H9 (cell line): Measurements from ENCODE around the gene TRAPPC4. TPM values are rescaled to one million over a fixed set of nuclear protein-coding genes. Genes with fewer than 3 reads are reported as not detected.

Source experiments
- DNase-seq: peaks from one replicate; pipeline ENCODE4 v3.0.0-alpha.2; 2017
- H2AFZ ChIP-seq: one replicate; pipeline ENCODE4 v1.6.1; 2013; ENCODE audit warnings: mild to moderate bottlenecking, low read length, control low read depth, moderate library complexity
- H2AK5ac ChIP-seq: 2 replicates; pipeline ENCODE4 v1.6.1; 2013; ENCODE audit warnings: low read length, control low read depth, mixed read lengths; ENCODE audit not compliant: insufficient read length
- H2BK120ac ChIP-seq: one replicate; pipeline ENCODE4 v1.6.1; 2013; ENCODE audit warnings: low read depth, mild to moderate bottlenecking, low read length, control low read depth, inconsistent platforms; ENCODE audit not compliant: poor library complexity, severe bottlenecking
- H2BK12ac ChIP-seq: 2 replicates; pipeline ENCODE4 v1.6.1; 2013; ENCODE audit warnings: low read length, control low read depth, mixed read lengths, low read depth; ENCODE audit not compliant: insufficient read length
- H2BK15ac ChIP-seq: 2 replicates; pipeline ENCODE4 v1.6.1; 2013; ENCODE audit warnings: low read depth, low read length, control low read depth
- H2BK20ac ChIP-seq: one replicate; pipeline ENCODE4 v1.6.1; 2013; ENCODE audit warnings: low read depth, mild to moderate bottlenecking, low read length, control low read depth, inconsistent platforms; ENCODE audit not compliant: poor library complexity, severe bottlenecking
- H2BK5ac ChIP-seq: 2 replicates; pipeline ENCODE4 v1.6.1; 2013; ENCODE audit warnings: low read length, control low read depth, mixed read lengths; ENCODE audit not compliant: insufficient read length
- H3K14ac ChIP-seq: 2 replicates; pipeline ENCODE4 v1.6.1; 2013; ENCODE audit warnings: low read length, control low read depth; ENCODE audit not compliant: insufficient read depth
- H3K18ac ChIP-seq: 2 replicates; pipeline ENCODE4 v1.6.1; 2013; ENCODE audit warnings: low read depth, mild to moderate bottlenecking, mixed read lengths, low read length, control low read depth; ENCODE audit not compliant: insufficient read length
- H3K23ac ChIP-seq: 2 replicates; pipeline ENCODE4 v1.6.1; 2013; ENCODE audit warnings: low read length, control low read depth, mixed read lengths, low read depth; ENCODE audit not compliant: insufficient read length
- H3K23me2 ChIP-seq: 2 replicates; pipeline ENCODE4 v1.6.1; 2013; ENCODE audit warnings: low read depth, mild to moderate bottlenecking, mixed read lengths, low read length, control low read depth; ENCODE audit not compliant: insufficient read length, poor library complexity, severe bottlenecking
- H3K27ac ChIP-seq: 2 replicates; pipeline ENCODE4 v1.5.1; 2013; ENCODE audit warnings: low read length, control low read depth, mixed read lengths, low read depth; ENCODE audit not compliant: insufficient read length
- H3K27me3 ChIP-seq: 2 replicates; pipeline ENCODE4 v1.6.1; 2013; ENCODE audit warnings: low read length, control low read depth, inconsistent platforms; ENCODE audit not compliant: insufficient read depth
- H3K4ac ChIP-seq: 2 replicates; pipeline ENCODE4 v1.6.1; 2013; ENCODE audit warnings: low read depth, mild to moderate bottlenecking, control low read depth, inconsistent platforms, low read length, moderate library complexity
- H3K4me1 ChIP-seq: 2 replicates; pipeline ENCODE4 v1.6.1; 2013; ENCODE audit warnings: low read length, control low read depth, inconsistent platforms; ENCODE audit not compliant: insufficient read depth
- H3K4me2 ChIP-seq: 2 replicates; pipeline ENCODE4 v1.6.1; 2013; ENCODE audit warnings: low read length, control low read depth, mixed read lengths; ENCODE audit not compliant: insufficient read length, insufficient read depth
- H3K56ac ChIP-seq: 2 replicates; pipeline ENCODE4 v1.6.1; 2013; ENCODE audit warnings: low read depth, mild to moderate bottlenecking, mixed read lengths, low read length, control low read depth; ENCODE audit not compliant: insufficient read length
- H3K79me1 ChIP-seq: 2 replicates; pipeline ENCODE4 v1.6.1; 2013; ENCODE audit warnings: low read depth, mild to moderate bottlenecking, moderate library complexity, low read length, control low read depth, inconsistent platforms; ENCODE audit not compliant: insufficient read depth, poor library complexity, severe bottlenecking
- H3K79me2 ChIP-seq: 2 replicates; pipeline ENCODE4 v1.6.1; 2013; ENCODE audit warnings: low read length, control low read depth, inconsistent platforms; ENCODE audit not compliant: insufficient read depth
- H3K9ac ChIP-seq: 2 replicates; pipeline ENCODE4 v1.6.1; 2013; ENCODE audit warnings: low read length, control low read depth, mixed read lengths; ENCODE audit not compliant: insufficient read length; ENCODE audit errors: extremely low read depth
- H3K9me3 ChIP-seq: one replicate; pipeline ENCODE4 v1.6.1; 2013; ENCODE audit warnings: low read depth, low read length, inconsistent platforms; ENCODE audit not compliant: control insufficient read depth
- H3T11ph ChIP-seq: one replicate; pipeline ENCODE4 v1.6.1; 2013; ENCODE audit warnings: mild to moderate bottlenecking, low read length, control low read depth, inconsistent platforms
- H4K20me1 ChIP-seq: one replicate; pipeline ENCODE4 v1.6.1; 2013; ENCODE audit not compliant: control insufficient read depth, insufficient read length, insufficient read depth
- H4K5ac ChIP-seq: 2 replicates; pipeline ENCODE4 v1.6.1; 2013; ENCODE audit warnings: low read depth, mild to moderate bottlenecking, mixed read lengths, low read length, control low read depth; ENCODE audit not compliant: insufficient read length
- H4K8ac ChIP-seq: replicated peaks from 2 replicates; pipeline ENCODE4 v1.6.1; 2013; ENCODE audit warnings: low read length, control low read depth, mixed read lengths, low read depth; ENCODE audit not compliant: insufficient read length
- H4K91ac ChIP-seq: 2 replicates; pipeline ENCODE4 v1.6.1; 2013; ENCODE audit warnings: low read depth, mild to moderate bottlenecking, moderate library complexity, mixed read lengths, low read length, control low read depth; ENCODE audit not compliant: insufficient read length
- H3K27ac Mint-ChIP-seq, 3 experiments: 2 replicates in 2 of 3; 3 replicates in 1 of 3; pipeline ENCODE4 v1.8.0; 2020 to 2021; ENCODE audit warnings: mixed read lengths in 3 of 3, mild to moderate bottlenecking in 1 of 3, moderate library complexity in 1 of 3
- H3K27me3 Mint-ChIP-seq: 2 replicates; pipeline ENCODE4 v1.8.0; 2021; ENCODE audit warnings: low read depth, mild to moderate bottlenecking, moderate library complexity, mixed read lengths
- H3K36me3 Mint-ChIP-seq, 3 experiments: 2 replicates in 2 of 3; 3 replicates in 1 of 3; pipeline ENCODE4 v1.8.0; 2020 to 2021; ENCODE audit warnings: low read depth in 3 of 3, mixed read lengths in 3 of 3; ENCODE audit not compliant: insufficient read depth in 1 of 3
- H3K4me1 Mint-ChIP-seq, 2 experiments: 2 replicates each; pipeline ENCODE4 v1.8.0; 2020; ENCODE audit warnings: mixed read lengths in 2 of 2
- H3K4me3 Mint-ChIP-seq, 2 experiments: 2 replicates in 1 of 2; 3 replicates in 1 of 2; pipeline ENCODE4 v1.8.0; 2020 to 2021; ENCODE audit warnings: mild to moderate bottlenecking in 2 of 2, mixed read lengths in 2 of 2, moderate library complexity in 1 of 2
- H3K9me3 Mint-ChIP-seq, 2 experiments: 2 replicates in 1 of 2; 3 replicates in 1 of 2; pipeline ENCODE4 v1.8.0; 2020; ENCODE audit warnings: mild to moderate bottlenecking in 2 of 2, mixed read lengths in 2 of 2, moderate library complexity in 1 of 2
- WGBS: extraction: QIAGEN DNeasy Blood & Tissue Kit; methylation state at CpG from one replicate; pipeline ENCODE4 v1.1.7; 2013; ENCODE audit warnings: missing lambda C conversion rate, low lambda C conversion rate, mixed read lengths; ENCODE audit not compliant: insufficient read length; ENCODE audit errors: extremely low coverage; 5-methylcytosine and 5-hydroxymethylcytosine counted together
- total RNA-seq: library from RNA; stranded (reverse); gene quantifications from 2 replicates; pipeline ENCODE4 v1.2.1, GENCODE V29; 2021
- TF ChIP-seq, protein P1 (sequence below): fragments of 200-600 bp; sonication (generic); conservative IDR thresholded peaks from 3 replicates; pipeline ENCODE4 v1.8.0; 2021; ENCODE audit warnings: antibody characterized with exemption, mild to moderate bottlenecking

The TRAPPC4 gene
- total RNA-seq, 1 experiment from 2014 or later = 82.8 TPM

- Mint-ChIP-seq H3K9me3 (no peaks in the 10 kb centered on the region), H3K4me1 (peaks cover 22 to 24% of the 10 kb centered on the region in 2 experiments), H3K4me3 (peak overlapping the region; percentile 79 to 83), H3K36me3 (peaks cover 24 to 48% (median 46%) of the 10 kb centered on the region in 3 experiments), H3K27ac (peak overlapping the region in 2 of 3 experiments; percentile 32 to 59; a peak in 5 of 7 replicates), H3K27me3 (no peaks in the 10 kb centered on the region; the same call in 1 of the 2 replicates)
- H2BK12ac ChIP-seq = no peak overlapping the region
- no peak overlapping the region for H2BK20ac ChIP-seq
- H3K23ac ChIP-seq = no peak overlapping the region
- no peaks in the 10 kb centered on the region for H3K79me2 ChIP-seq
- TF ChIP-seq, protein P1, sequence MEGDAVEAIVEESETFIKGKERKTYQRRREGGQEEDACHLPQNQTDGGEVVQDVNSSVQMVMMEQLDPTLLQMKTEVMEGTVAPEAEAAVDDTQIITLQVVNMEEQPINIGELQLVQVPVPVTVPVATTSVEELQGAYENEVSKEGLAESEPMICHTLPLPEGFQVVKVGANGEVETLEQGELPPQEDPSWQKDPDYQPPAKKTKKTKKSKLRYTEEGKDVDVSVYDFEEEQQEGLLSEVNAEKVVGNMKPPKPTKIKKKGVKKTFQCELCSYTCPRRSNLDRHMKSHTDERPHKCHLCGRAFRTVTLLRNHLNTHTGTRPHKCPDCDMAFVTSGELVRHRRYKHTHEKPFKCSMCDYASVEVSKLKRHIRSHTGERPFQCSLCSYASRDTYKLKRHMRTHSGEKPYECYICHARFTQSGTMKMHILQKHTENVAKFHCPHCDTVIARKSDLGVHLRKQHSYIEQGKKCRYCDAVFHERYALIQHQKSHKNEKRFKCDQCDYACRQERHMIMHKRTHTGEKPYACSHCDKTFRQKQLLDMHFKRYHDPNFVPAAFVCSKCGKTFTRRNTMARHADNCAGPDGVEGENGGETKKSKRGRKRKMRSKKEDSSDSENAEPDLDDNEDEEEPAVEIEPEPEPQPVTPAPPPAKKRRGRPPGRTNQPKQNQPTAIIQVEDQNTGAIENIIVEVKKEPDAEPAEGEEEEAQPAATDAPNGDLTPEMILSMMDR = no peak
- no peak overlapping the region for H4K5ac ChIP-seq
- no peak overlapping the region for H3T11ph ChIP-seq
- WGBS = no CpG with 5 or more reads among the region's 1 CpG
- no peaks in the 10 kb centered on the region for H3K9me3 ChIP-seq
- no peak overlapping the region for H4K91ac ChIP-seq
- peaks cover 14% of the 10 kb centered on the region for H3K23me2 ChIP-seq
- H2BK15ac ChIP-seq = no peak overlapping the region
- H3K4me1 ChIP-seq = peaks cover 8% of the 10 kb centered on the region; the same call in 1 of the 2 replicates
- H3K4ac ChIP-seq = no peak overlapping the region
- H3K79me1 ChIP-seq = peaks cover 3% of the 10 kb centered on the region
- no peak overlapping the region for H3K27ac ChIP-seq
- DNase-seq = no peak
- no peak overlapping the region for H2AFZ ChIP-seq
- H4K8ac ChIP-seq = no peak overlapping the region
- H3K18ac ChIP-seq = no peak overlapping the region
- H3K27me3 ChIP-seq = no peaks in the 10 kb centered on the region
- no peak overlapping the region for H3K56ac ChIP-seq
- H2BK120ac ChIP-seq = no peak overlapping the region
- no peaks in the 10 kb centered on the region for H4K20me1 ChIP-seq
- no peak overlapping the region for H3K14ac ChIP-seq
- H3K4me2 ChIP-seq = peak overlapping the region; percentile 47
- H3K9ac ChIP-seq = no peak overlapping the region
- no peak overlapping the region for H2BK5ac ChIP-seq
- no peak overlapping the region for H2AK5ac ChIP-seq
These were observed 10.4 kb downstream of the TRAPPC4 start for GRCh38 chr11:119029069-119029339.
